GM21381 (cell line): ENCODE results near the gene FIBCD1.

Experiments used
- ATAC-seq: cut with Tn5 transposase; IDR thresholded peaks from one replicate; pipeline ENCODE4 v1.9.1; 2021; ENCODE audit warnings: mild to moderate bottlenecking, moderate library complexity; ENCODE audit not compliant: unreplicated experiment

The FIBCD1 gene

DNA sequence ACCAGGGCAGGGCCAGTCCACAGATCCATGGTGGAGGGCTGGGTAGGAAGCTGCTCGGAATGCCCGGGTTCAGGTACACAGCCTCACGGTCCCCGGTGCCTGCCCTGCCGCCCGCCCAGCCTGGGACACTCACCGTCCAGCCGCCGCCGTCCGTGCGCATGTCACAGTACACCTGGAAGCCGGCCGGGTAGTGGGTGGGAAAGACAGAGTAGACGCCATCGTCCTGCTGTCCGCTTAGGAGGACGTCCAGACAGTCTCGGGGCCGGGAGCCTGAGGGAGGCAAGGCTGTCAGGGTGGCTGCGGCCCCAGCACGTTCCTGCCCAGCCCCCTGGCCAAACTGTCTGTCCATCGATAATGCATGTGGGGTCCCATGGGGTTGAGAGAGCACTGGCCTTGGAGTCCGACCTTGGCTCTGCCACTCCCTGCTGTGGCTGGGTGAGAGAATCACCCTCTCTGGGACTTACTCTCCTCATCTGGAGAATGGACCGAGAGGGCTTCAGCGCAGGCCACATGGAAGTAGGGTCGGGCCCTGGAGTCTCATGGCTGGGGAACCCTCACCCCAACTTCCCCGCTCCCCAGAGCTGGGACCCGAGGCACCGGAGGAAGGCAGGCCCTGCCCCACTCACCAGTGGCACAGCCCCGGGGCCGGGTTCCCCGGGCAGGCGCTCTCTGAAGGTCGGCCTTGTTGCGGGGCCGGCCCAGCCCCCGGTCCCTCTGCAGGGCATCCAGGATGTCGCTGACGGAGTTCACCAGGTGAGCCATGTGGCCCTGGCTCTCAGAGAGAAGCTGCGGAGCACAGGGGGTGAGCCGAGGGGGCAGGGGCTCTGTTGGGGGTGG lies 15.2 kb downstream of the FIBCD1 start:
- ATAC-seq, result no peak

DNA sequence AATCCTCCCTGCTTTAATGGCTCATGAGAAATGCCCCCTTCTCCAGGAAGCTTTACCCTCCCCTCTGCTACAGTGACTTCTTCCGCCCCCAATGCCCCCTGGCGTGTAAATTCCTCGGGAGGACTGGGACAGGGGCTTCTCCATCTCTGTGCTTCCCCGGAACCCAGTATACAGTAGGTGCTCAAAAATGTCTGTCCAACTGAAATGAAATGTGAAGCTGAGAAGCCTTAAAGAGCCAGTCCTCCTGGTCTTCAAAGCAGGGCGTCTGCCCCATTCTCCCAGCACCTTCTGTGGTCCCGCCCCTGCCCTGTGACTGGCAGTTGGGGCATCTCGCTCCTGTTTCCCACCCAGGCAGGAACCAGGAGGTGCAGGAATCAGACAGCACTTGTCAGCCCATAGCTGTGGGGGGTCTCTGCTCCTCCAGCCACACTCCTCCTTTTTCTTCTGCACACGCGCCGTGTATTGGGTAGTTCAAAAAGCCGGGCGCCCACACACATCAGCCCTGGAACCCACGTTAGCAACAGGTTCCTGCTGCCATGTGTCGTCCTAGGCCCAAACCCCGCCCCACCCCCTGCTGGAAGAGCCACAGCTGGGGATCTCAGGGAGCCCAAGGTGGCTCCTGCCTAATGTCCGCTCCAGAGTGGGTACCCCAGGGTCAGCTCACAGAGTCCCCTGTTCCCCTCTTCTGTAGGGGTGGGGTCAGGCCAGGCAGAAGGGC lies 16.0 kb downstream of the FIBCD1 start:
- ATAC-seq, result no peak

DNA sequence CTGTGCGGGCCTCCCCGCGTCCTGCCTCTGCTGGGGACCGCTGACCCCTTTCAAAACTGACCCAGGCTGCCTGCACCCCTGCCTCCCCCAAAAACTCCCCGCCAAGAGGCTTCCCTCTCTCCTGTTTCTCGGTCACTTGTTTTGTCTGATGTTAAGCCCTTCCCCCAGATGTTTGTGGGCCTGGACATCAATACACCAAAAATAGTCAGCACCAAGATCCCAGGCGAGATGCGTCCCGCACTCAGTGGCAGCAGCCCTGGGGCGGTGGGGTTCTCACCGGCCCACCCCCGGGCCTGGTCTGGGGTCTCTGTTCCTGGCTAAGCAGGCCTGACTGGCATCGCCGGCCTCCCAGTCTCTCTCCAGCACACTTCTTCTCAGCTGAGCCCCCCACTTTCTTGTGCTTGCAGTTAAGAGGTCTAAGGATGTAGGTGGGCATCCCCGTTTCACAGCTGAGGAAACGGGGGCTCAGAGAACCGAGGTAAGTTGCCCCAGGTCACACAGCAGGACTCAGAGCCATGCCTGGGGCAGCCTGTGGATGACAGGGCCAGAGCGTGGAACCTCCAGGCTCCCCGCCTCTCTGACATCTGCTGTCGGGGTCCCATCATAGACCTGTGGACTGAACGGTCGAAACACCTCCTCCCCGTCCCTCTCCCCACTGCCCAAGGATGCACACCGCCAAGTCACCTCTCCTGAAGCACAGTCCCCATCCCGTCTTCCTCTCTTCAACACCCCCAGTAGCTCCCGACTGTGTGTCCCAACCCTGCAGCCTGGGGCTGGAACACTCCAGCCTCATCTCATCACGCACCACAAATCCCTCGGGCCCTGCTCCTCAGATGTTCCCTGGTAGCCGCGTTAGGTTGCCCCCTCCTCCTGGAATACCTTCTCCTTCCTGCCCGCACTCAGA lies 16.8 kb downstream of the FIBCD1 start:
- no peak for ATAC-seq

DNA sequence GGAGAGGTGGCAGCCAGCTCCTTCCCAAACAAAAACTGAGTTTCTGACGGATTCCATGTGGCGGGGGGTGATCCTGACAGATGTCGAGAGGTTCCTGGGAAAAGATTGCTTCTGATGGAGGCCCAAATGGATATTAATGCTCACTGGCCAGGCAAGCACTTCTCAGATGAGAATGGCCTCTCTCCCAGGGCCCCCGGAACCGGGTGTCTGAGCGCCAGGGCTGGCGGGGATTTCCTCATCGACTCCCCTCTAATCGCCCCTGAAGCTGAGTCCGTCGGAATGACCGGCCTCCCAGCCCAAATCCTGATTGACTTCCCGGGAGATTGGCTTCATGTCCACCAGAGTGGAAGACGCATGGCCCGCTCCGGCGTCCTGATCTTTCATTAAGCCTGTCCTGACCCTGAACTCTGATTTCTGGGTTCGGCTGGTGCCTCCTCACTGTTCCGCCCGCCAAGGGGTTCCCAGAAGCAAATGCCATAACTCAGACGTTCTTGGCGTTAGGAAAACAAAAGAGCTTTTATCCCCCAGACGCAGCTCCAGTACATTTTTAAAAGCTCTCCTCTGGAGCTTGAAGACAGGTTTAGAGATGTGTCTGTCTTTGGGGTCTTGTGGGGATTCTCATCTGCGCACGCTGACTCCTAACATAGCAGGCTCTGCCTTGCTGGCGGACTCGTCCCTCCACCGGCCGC lies 17.6 kb downstream of the FIBCD1 start:
- ATAC-seq, result no peak

DNA sequence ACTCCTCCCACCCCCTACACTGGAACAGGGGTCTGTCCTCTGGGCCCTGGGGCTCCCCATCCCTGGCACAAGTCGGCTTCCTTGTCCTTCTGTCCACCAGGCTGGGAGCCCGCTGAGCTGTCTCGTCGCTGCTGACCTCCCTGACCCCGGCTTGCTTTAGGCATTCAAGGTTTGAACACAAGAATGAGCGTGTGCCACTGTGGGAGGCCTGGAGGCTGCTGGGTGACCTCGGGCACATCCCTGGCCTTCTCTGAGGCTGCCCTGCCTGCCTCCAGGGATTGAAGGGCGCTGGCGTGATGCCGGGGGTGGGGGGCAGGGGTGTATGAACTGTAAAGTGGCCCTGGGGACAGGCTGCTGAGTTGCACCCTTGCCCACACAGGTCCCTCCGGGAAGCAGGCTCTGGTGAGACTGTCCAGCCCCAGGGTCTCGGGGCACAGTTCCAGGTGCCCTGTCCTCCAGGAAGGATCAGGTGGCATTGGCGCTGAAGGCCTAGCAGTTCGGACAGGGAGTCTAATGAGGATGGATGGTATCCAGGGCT lies 18.2 kb downstream of the FIBCD1 start:
- no peak for ATAC-seq

DNA sequence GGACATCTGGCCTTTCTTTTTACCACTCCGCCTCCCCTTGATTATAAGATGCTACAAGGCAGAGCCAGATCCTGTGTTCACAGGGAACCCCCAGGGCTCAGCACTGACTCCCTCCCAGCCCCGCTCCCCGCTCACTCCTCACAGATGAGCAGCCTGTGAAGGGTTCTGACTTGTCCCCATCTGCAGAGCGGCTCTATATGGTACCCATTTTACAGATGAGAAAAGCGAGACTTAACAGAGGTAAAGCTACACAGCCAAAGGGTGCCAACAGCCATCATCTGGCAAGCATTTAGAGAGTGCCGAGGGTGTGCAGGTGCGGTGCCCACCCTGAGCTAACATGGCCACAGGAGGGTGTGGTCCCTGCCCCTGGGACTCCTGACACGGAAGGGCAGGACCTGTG lies 18.8 kb downstream of the FIBCD1 start:
- no peak for ATAC-seq

DNA sequence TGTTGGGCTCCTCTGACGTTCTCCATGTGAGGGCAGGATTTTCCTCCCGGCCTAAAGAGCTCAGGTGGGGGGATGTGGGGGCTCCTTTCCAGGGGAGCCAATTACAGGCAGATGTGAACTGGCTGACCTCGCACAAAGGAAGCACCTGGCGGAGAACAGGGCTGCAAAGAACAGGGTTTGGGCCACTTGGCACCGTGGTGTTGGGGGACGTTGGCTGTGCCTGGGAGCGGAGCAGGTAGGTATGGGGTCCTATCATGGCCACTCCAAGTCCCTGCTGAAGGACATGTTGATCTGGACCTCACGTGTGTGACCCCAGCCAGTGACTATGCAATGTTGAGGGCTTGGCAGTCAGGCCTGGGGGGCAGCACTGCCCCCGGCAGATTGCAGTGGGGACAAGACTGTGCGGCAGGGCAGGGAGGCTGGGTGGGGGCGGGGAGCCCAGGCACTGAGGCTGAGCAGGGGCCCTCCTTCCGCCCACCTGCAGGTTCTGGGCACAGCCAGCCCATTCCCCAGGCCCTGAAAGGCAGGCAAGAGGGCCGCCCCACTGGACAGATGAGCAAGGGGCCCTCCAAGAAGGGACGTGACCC lies 19.4 kb downstream of the FIBCD1 start:
- ATAC-seq, result no peak

DNA sequence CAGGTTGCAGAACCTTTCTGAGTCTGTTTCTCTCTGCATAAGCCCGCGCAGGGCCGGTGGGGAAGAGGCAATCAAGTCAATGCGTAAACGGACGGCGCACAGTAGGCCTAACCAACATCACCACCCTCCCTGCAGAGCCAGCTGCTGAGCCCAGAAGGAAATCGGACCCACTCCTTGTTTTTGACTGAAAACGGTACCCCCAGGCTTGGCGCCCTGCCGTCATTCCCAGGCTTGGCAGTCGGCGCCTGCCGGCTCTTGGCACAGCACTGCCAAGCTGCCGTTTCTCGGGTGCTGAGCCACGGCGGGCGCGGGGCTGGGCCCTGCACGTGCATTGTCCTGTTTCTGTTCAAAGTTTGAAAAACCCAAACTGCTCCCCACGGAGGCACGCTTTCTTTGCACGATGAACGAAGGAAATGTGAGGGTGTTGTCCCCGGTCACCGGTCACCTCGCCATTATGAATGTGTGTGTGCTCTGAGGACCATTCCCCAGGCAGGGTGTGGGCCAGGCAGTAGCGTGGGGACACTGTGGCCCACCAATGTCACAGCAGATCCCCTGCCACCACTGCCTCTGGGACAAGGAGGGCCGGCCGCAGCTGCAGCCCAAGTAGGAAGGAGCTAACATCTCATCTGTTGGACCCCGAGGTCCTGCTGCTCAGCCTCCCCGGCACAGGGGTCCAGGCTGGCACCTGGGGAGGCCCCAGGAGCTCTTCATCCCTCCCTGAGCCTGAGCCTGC lies 20.1 kb downstream of the FIBCD1 start:
- ATAC-seq, result no peak

DNA sequence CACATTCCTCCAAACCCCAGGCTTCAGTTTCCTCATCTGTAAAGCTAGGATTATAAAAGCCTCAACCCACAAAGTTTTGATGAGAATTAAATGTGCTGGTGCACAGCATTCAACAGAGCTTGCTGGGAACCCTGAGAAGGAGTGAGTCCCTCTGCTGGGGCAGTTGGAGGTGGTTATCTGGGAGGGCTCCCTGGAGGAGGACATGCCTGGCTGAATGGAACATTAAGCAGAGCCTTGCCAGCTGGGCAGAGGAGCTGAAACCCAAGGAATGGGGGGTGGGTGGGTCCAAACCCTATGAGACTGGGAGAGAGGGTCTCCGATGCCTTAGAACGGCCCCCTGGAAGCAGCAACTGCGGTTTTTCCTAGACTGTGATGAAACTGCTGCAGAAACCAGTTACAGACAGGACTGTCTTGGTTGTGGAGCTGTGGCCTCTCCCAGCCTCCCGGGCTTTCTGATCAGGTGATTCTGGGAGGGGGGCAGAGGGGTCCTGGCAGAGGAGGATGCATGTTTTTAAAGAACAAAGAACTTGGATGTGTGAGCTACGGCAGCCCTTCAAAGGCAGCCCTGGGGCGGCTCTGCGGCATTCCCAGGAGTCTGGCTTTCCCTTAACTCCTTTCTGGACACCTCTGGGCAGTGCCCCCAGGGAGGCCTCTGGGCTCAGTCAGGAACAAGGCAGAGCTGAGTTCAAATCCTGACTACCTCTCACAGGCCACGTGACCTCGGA lies 20.8 kb downstream of the FIBCD1 start:
- no peak for ATAC-seq

DNA sequence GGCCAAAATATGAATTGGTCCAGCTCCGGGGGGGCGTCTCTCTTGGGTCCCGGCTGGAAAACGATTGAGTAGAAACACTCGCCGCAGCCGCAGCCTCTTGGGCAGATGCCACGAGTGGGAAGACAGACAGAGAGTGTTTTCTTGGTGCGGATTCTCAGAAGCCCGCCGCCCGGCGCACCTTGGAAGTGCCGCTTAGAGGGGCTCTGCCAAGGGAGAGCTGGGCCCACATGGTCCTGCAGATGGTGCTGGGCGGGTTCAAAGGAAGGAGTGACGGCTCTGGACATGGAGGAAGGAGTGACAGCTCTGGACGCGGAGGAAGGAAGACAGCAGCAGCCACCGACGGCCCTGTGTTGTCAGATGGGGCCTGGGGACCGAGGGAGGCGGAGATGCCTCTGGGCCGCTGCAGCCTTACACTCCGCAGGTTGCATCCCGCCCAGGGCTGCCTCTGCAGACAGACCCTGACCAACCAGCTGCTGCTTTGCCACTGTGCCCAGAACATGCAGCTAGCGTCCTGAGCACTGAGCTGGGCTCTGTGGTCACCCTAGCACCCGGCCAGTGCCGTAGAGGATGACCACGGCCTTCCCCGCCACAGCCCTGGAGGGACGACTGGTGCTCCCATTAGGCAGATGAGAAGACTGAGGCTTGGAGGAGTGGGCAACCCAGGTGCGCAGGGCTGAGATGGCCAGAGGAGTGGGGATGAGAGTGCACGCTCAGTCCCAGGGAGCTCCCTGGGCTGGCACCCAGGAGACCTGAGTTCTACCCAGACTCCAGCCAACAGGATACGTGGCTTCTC lies 21.7 kb downstream of the FIBCD1 start:
- ATAC-seq, result no peak

DNA sequence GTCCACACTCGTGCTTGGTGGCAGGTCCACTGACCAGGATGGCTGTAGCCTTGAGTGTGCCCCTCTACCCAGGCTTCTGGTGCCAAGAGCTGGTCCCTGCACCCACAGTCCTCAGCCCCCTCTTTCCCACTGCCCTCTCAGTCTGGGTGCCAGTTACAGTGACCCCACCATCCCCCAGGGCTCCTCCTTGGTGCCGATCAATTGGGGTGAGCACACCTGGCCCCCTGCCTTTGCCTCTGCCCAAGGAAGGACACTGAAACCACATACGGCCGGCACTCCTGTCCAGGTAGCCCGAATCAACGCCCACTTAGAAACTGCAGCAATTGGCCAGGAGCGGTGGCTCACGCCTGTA lies 24.0 kb downstream of the FIBCD1 start:
- ATAC-seq, result no peak

DNA sequence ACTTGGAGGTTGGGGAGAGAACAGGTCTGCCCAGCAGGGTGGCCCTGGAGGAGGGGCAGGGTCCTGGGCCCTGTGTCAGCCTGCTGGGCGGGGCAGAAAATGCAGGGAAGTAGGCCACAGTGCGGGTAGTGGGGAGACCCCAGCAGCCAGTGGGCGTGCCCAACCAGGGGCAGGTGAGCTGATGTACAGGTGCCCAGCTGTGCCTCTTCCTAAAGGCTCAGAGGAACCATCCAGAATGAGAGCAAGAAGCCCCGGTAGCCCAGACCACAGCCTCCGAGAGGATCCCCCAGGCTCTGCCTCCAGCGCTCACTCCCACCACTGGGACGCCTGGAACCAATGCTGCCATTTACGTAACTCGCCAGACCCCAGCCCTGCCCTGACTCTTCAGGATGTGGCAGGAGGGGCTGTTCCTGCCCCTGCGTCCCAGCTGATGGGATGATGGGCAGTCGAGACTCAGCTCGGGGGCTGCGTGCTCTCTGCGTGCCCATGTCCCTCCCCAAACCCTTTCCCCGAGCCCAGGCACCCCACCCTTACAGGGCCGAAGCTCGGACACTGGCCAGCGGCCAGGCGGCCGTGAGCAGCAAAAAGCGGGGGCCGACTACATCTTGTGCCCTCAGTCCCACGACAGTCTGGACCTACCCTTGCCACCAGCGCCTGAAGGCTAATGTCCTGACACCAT lies 24.5 kb downstream of the FIBCD1 start:
- no peak for ATAC-seq

DNA sequence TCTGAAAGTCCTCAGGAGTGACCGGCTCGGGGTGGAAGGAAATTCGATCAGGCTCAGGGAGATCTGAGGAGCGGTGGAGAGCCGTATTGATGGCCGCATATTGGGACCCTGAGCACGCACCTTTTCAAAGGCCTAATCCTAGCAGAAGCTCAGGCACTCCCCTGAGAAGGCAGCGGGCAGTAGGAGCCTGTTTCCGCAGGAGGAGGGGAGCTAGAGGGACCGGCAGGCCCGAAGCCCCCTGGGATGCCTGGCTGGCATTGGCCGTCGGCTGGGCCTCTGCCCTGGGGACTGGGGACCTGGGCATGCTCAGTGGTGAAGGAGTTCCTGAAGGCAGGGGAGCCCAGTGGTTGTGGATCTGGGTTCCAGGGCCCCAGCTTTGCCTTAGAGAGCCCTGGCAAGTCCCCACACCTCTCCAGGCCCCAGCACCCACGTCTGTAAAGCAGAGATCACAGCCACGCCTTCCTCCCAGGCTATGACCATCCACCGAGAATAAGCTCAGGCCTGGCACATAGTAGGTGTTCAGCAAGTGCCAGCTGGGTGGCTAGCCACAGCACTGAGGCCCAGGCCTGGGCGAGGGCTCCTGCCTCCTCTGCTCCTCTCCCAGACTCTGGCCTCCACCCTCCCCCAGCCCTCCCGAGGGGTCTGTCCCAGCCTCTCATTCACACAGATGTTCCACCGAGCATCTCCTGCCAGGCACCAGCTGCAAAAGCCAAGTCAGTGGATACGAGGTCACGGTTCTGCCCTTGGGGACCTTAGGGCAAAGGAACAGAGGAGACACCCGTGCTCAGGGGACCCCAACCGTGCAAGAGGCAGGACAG lies 25.2 kb downstream of the FIBCD1 start:
- no peak for ATAC-seq

DNA sequence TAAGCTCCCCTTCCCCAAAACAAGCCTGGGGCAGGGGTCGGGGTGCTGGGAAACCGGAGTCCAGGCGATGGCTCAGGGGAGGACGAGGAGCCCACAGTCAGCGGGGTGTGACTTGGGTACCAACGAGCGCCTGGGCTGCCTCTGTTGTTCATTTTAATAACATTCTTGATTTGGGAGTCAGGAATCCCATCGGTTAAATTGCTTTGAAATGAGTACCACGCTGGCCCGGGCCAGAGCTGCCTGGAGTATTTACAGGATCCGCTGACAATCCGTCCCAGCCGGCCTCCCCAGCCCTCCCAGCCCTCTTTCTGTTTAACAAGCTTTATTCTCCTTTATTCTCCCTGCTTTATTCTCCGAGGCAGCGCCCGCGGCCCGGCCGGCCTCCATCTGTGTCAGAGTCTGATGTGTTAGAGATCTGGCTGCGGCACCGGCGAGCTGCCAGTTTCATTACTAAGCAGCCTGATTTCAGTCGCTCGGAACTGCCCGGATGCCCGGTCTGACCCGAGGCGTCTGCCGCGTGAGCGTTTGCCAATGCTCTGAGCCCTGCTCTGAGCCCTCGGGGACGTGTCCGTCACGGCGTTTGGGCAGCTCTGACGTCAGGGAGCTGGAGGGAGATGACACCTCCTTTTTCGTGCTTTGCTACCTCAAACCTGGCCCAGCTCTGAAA lies 26.0 kb downstream of the FIBCD1 start:
- no peak for ATAC-seq

DNA sequence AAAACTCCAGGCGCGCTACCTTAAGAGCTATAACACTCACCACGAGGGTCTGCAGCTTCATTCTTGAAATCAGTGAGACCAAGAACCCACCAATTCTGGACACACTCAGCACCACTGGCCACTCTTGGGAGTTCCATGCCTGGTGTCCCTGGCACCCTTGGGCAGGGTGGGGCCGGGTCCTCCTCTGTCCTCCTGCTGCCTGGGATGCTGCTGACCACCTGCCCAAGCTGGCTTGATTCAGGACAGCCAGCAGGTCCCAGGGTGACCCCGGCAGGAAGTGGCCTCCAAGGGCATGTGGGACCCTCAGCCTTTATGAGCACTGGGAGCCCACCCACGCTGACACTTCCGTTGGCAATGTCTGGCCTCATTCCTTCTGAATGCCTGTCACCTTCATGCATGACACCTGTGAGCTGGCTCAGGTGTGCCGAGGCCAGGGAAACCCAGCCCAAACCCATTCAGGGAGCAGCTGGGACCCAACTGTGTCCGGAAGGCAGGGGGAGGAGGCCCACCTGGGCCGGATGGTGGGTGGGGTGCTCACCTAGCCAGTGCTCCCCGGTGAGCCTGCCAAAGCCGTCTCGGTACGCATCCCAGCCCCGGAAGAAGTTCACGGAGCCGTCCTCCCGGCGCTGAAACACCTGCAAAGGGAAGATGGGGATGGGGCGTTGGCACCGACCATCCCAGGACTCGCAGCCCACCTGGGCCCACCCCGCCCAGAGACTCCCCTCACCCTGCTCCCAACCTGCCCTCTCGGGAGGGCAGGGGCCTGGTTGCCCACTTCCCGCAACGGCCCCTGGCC lies 27.6 kb downstream of the FIBCD1 start:
- ATAC-seq, result no peak
